Measurements from ENCODE around the gene FNDC3B.

- no peak for TF ChIP-seq CTCF (IDR thresholded peaks at IDR 0.05; ENCODE audit: control extremely low read depth in 1 of 3, insufficient read depth in 1 of 3, low read depth in 1 of 3, low read length in 3 of 3)
- no peak for TF ChIP-seq ATF3 (IDR thresholded peaks at IDR 0.05; ENCODE audit: insufficient read depth, low read depth, low read length)
- no peak for TF ChIP-seq CBX5 (IDR thresholded peaks at IDR 0.05; ENCODE audit: low read depth, low read length)
- no peak for TF ChIP-seq YY1 (IDR thresholded peaks at IDR 0.05; ENCODE audit: low read depth, low read length)
- no peak for TF ChIP-seq JUN (IDR thresholded peaks at IDR 0.05; ENCODE audit: low read depth, low read length)
- TF ChIP-seq POLR2A (IDR thresholded peaks at IDR 0.05; ENCODE audit: control extremely low read depth in 1 of 2, low read depth in 2 of 2, low read length in 2 of 2): no peak
- no peak for TF ChIP-seq POLR2AphosphoS5 (IDR thresholded peaks at IDR 0.05; ENCODE audit: low read depth, low read length)
- no peak for TF ChIP-seq CTBP2 (IDR thresholded peaks at IDR 0.05; ENCODE audit: borderline replicate concordance, insufficient read depth, insufficient read length, low read length)
- no peak for TF ChIP-seq EZH2 (IDR thresholded peaks at IDR 0.05; ENCODE audit: low read depth, low read length, severe bottlenecking)
- TF ChIP-seq JUND (IDR thresholded peaks at IDR 0.05; ENCODE audit: low read length): no peak
- no peak for TF ChIP-seq GTF2F1 (IDR thresholded peaks at IDR 0.05; ENCODE audit: borderline replicate concordance, low read depth, low read length)
- no peak for TF ChIP-seq RAD21 (IDR thresholded peaks at IDR 0.05 in 1 of 2, conservative IDR thresholded peaks at IDR 0.05 in 1 of 2; ENCODE audit: low read depth in 2 of 2, low read length in 2 of 2)
Measured at GRCh38 chr3:172216911-172217310, 177.5 kb downstream of the FNDC3B start.
